B cell (primary cell): ENCODE results near the gene CPA5. TPM values are rescaled to one million over a fixed set of nuclear protein-coding genes. Genes with fewer than 3 reads are reported as not detected.

Experiments used
- ATAC-seq: fragments of 200-7000 bp; cut with Tn5 transposase; one replicate; pipeline ENCODE4 v1.10.0; 2021; ENCODE audit warnings: low read depth, mild to moderate bottlenecking, moderate number of reproducible peaks, moderate library complexity
- CTCF ChIA-PET: fragments of 350-600 bp; sonication (Branson Sonifier 250); formaldehyde crosslinking; loops from one replicate; lab custom pipeline; 2021; ENCODE audit warnings: antibody characterized with exemption, inconsistent platforms; lab: Charles Lee
- POLR2A ChIA-PET: fragments of 350-600 bp; sonication (Branson Sonifier 250); formaldehyde crosslinking; loops from one replicate; lab custom pipeline; 2021; ENCODE audit warnings: antibody characterized with exemption; lab: Charles Lee
- DNase-seq: peaks from one replicate; pipeline ENCODE4 v3.0.0; 2013
- H2AFZ ChIP-seq: 2 replicates; pipeline ENCODE4 v1.6.1; 2012; ENCODE audit warnings: mild to moderate bottlenecking, low read depth, low read length; ENCODE audit not compliant: insufficient read depth, poor library complexity, severe bottlenecking
- H3K27ac ChIP-seq, 2 donors: 1 replicate in 1 of 2; 2 replicates in 1 of 2; pipeline ENCODE4 v1.5.1; 2012 to 2013; ENCODE audit warnings: low read length in 2 of 2, mild to moderate bottlenecking in 2 of 2, moderate library complexity in 1 of 2
- H3K27me3 ChIP-seq, 4 experiments: fragments of 200-600 bp in 1 of 4; sonication (generic) in 1 of 4; replicated peaks in 1 of 4; 1 replicate in 2 of 4; 2 replicates in 2 of 4; pipeline versions ENCODE4 v1.6.1 to v1.7.0; 2013 to 2016; ENCODE audit warnings: low read length in 3 of 4, mild to moderate bottlenecking in 2 of 4, mixed read lengths in 1 of 4, moderate library complexity in 1 of 4; ENCODE audit not compliant: insufficient read depth in 4 of 4, control insufficient read depth in 3 of 4; ENCODE audit errors: control extremely low read depth in 1 of 4
- H3K36me3 ChIP-seq, 2 experiments: replicated peaks in 1 of 2; 1 replicate in 1 of 2; 2 replicates in 1 of 2; pipeline versions ENCODE4 v1.6.1 to v1.7.1; 2013; ENCODE audit warnings: low read length in 1 of 2; ENCODE audit not compliant: insufficient read depth in 2 of 2, control insufficient read depth in 1 of 2; ENCODE audit errors: control extremely low read depth in 1 of 2, extremely low read depth in 1 of 2
- H3K4me1 ChIP-seq, 2 donors: fragments of 200-600 bp in 1 of 2; sonication (generic) in 1 of 2; 1 replicate in 1 of 2; 2 replicates in 1 of 2; pipeline versions ENCODE4 v1.5.1 to v1.6.1; 2013 to 2017; ENCODE audit warnings: low read length in 2 of 2; ENCODE audit not compliant: control insufficient read depth in 2 of 2, insufficient read depth in 2 of 2
- H3K4me2 ChIP-seq: replicated peaks from 2 replicates; pipeline ENCODE3; 2012; ENCODE audit warnings: mild to moderate bottlenecking, low read depth, low read length; ENCODE audit not compliant: poor library complexity, severe bottlenecking
- H3K4me3 ChIP-seq, 5 experiments: fragments of 200-600 bp in 1 of 5; sonication (generic) in 1 of 5; 1 replicate in 3 of 5; 2 replicates in 2 of 5; pipeline versions ENCODE4 v1.5.1 to v1.7.0; 2011 to 2016; ENCODE audit warnings: low read length in 4 of 5, mild to moderate bottlenecking in 4 of 5, low read depth in 2 of 5, control low read depth in 1 of 5, moderate library complexity in 1 of 5; ENCODE audit not compliant: insufficient read depth in 1 of 5; ENCODE audit errors: control extremely low read depth in 1 of 5, extremely low read depth in 1 of 5
- H3K79me2 ChIP-seq: fragments of 200-600 bp; sonication (generic); one replicate; pipeline ENCODE4 v1.6.0; 2016; ENCODE audit warnings: low read length; ENCODE audit not compliant: control insufficient read depth, insufficient read depth
- H3K9ac ChIP-seq: fragments of 200-600 bp; sonication (generic); 2 replicates; pipeline ENCODE4 v1.6.1; 2017; ENCODE audit warnings: mild to moderate bottlenecking, low read length, moderate library complexity
- H3K9me3 ChIP-seq, 3 donors: one replicate each; pipeline versions ENCODE4 v1.6.1 to v1.7.1; 2013; ENCODE audit warnings: low read length in 2 of 3; ENCODE audit not compliant: control insufficient read depth in 2 of 3, insufficient read depth in 1 of 3; ENCODE audit errors: control extremely low read depth in 1 of 3
- H4K20me1 ChIP-seq: 2 replicates; pipeline ENCODE4 v1.6.0; 2012; ENCODE audit warnings: mild to moderate bottlenecking, low read length; ENCODE audit not compliant: insufficient read depth, control insufficient read depth, poor library complexity, severe bottlenecking
- H3K27ac Mint-ChIP-seq: one replicate; pipeline ENCODE4 v1.8.0; 2021; ENCODE audit warnings: mixed read lengths
- H3K27me3 Mint-ChIP-seq: one replicate; pipeline ENCODE4 v1.8.0; 2021; ENCODE audit warnings: mixed read lengths
- H3K4me1 Mint-ChIP-seq: one replicate; pipeline ENCODE4 v1.8.0; 2021; ENCODE audit warnings: mixed read lengths
- H3K4me3 Mint-ChIP-seq: one replicate; pipeline ENCODE4 v1.8.0; 2021; ENCODE audit warnings: mixed read lengths
- H3K9me3 Mint-ChIP-seq: one replicate; pipeline ENCODE4 v1.8.0; 2022; ENCODE audit warnings: mixed read lengths; ENCODE audit not compliant: insufficient read depth
- EZH2 ChIP-seq: IDR thresholded peaks from 2 replicates; pipeline ENCODE4 v1.6.1; 2012; ENCODE audit warnings: borderline replicate concordance, low read depth, mild to moderate bottlenecking, moderate library complexity, low read length; ENCODE audit not compliant: insufficient read depth, poor library complexity, severe bottlenecking
- WGBS: methylation state at CpG from one replicate; pipeline ENCODE4 v1.1.5; 2013; ENCODE audit warnings: missing lambda C conversion rate; ENCODE audit not compliant: insufficient coverage; 5-methylcytosine and 5-hydroxymethylcytosine counted together
- intact Hi-C: fragments of 100-400 bp; cut with micrococcal nuclease; formaldehyde crosslinking; loops from one replicate; pipeline ENCODE4 v1.10.0; 2022
- polyA plus RNA-seq: library from polyadenylated mRNA; depleted of rRNA; stranded (reverse); fragments of >200 nt; gene quantifications from 2 replicates; pipeline ENCODE4 v1.2.3, GENCODE V29; 2012
- total RNA-seq, 2 donors: library from RNA; stranded (reverse); fragments of 120-200 nt in 1 of 2; gene quantifications; 1 replicate in 1 of 2; 2 replicates in 1 of 2; pipeline versions ENCODE4 v1.2.3 to v1.2.4, GENCODE V29; 2013 to 2022
- TF ChIP-seq, protein P1 (sequence below): fragments of 200-600 bp; IDR thresholded peaks from one replicate; pipeline ENCODE4 v1.8.0; 2022; ENCODE audit warnings: antibody characterized with exemption, mild to moderate bottlenecking

The CPA5 gene
- total and polyA plus RNA-seq, 2 donors (not counting 1 experiment from before 2014, with no cell fraction given): not detected

DNA sequence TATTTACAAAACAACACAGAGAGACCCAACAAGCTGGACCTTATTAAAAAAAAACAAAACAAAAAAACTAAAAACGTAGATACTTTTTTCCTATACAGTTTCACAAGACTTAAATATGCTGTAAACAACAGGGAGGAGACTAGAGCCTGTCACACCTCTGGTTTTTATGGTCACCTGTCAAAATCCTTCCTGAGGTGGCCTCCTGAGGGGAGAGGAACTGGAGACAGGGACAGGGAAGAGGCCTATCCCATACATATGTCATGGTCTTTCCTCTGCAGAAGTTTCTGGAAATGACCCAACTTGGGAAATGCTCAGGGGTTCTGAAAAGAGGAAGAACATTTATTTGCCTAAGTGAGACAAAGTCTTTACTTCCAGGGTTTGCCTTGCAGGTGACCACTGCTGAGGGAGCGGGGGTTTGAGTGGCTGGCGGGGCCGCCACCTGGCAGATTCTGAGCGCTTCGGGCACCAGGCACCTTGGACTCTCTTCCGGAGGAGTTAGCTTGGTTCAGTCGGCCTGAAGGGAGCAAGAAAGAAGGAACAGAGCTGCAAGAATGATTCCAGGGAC, 54.0 kb downstream of the CPA5 start:
- DNase-seq (no peak), ATAC-seq (no peak)
- Histone ChIP-seq H3K9ac (no peak overlapping the region), H4K20me1 (no peaks in the 10 kb centered on the region), H3K4me3 (no peak overlapping the region), H3K27ac (no peak overlapping the region), H3K36me3 (peaks cover 3% of the 10 kb centered on the region in 2 experiments), H3K79me2 (no peaks in the 10 kb centered on the region), H2AFZ (no peak overlapping the region), H3K27me3 (no peaks in the 10 kb centered on the region), H3K4me2 (no peak overlapping the region), H3K9me3 (no peaks in the 10 kb centered on the region), H3K4me1 (peaks cover 0 to 9% of the 10 kb centered on the region in 2 donors)
- Mint-ChIP-seq H3K27ac (no peak overlapping the region), H3K4me1 (peaks cover 7% of the 10 kb centered on the region), H3K27me3 (no peaks in the 10 kb centered on the region), H3K4me3 (no peak overlapping the region), H3K9me3 (no peaks in the 10 kb centered on the region)
- CTCF ChIA-PET: no interaction called here
- TF ChIP-seq, protein P1, sequence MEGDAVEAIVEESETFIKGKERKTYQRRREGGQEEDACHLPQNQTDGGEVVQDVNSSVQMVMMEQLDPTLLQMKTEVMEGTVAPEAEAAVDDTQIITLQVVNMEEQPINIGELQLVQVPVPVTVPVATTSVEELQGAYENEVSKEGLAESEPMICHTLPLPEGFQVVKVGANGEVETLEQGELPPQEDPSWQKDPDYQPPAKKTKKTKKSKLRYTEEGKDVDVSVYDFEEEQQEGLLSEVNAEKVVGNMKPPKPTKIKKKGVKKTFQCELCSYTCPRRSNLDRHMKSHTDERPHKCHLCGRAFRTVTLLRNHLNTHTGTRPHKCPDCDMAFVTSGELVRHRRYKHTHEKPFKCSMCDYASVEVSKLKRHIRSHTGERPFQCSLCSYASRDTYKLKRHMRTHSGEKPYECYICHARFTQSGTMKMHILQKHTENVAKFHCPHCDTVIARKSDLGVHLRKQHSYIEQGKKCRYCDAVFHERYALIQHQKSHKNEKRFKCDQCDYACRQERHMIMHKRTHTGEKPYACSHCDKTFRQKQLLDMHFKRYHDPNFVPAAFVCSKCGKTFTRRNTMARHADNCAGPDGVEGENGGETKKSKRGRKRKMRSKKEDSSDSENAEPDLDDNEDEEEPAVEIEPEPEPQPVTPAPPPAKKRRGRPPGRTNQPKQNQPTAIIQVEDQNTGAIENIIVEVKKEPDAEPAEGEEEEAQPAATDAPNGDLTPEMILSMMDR: no peak
- no peak for TF ChIP-seq EZH2
- WGBS: 65% methylated on average over 7 of the region's 8 CpGs
- intact Hi-C loops: no loop called here
- POLR2A ChIA-PET: no interaction called here

DNA sequence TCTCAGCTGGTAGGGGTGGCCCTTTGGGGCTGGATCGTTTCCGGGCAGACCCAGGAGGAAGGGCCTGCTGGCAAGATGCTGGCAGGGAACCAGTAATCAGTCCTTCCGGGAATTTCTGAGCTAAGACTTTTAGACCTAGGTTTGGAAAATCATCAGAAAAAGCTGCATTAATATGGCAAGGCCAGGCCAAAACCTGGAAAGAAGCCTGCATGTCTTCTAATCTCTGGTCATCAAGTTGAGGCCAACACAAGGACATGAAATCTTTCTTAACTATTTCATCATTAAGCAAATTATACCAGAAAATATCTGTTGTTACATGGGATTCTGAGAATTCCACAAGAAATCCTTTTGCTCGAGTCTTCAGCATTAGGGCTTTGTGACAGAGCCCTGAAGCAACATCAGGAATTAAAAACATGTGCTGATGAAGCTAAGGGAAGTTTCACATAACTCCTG, 55.5 kb downstream of the CPA5 start:
- ATAC-seq: no peak
- no peak for TF ChIP-seq EZH2
- TF ChIP-seq, protein P1: no peak
- no peaks in the 10 kb centered on the region for H3K27me3 ChIP-seq
- no peaks in the 10 kb centered on the region for H4K20me1 ChIP-seq
- POLR2A ChIA-PET: no interaction called here
- H3K4me3 ChIP-seq: no peak overlapping the region
- peaks cover 3% of the 10 kb centered on the region in 2 experiments for H3K36me3 ChIP-seq
- H3K4me1 Mint-ChIP-seq: no peaks in the 10 kb centered on the region
- H3K79me2 ChIP-seq: no peaks in the 10 kb centered on the region
- H2AFZ ChIP-seq: no peak overlapping the region
- no peaks in the 10 kb centered on the region for H3K4me1 ChIP-seq
- H3K27ac ChIP-seq: no peak overlapping the region
- no peak overlapping the region for H3K27ac Mint-ChIP-seq
- 100% methylated on average over 3 of the region's 4 CpGs for WGBS
- H3K9me3 ChIP-seq: no peaks in the 10 kb centered on the region
- no peak overlapping the region for H3K4me3 Mint-ChIP-seq
- H3K9ac ChIP-seq: no peak overlapping the region
- no peak for DNase-seq
- intact Hi-C loops: no loop called here
- CTCF ChIA-PET: no interaction called here
- no peak overlapping the region for H3K4me2 ChIP-seq
- no peaks in the 10 kb centered on the region for H3K27me3 Mint-ChIP-seq
- no peaks in the 10 kb centered on the region for H3K9me3 Mint-ChIP-seq
